Activated naive CD8-positive, alpha-beta T cell treated with anti-CD3 and anti-CD28 coated beads for 36 hours (primary cell): ENCODE results near the gene TTC1. TPM values are rescaled to one million over a fixed set of nuclear protein-coding genes. Genes with fewer than 3 reads are reported as not detected.
"Not testable (repeated sequence)": the region's sequence is repeated elsewhere in the genome, so short reads cannot be mapped to it uniquely, and the experiment has no call there.

ENCODE experiments used
- DNase-seq: peaks from one replicate; pipeline ENCODE4 v3.0.0; 2021
- H3K27ac Mint-ChIP-seq: one replicate; pipeline ENCODE4 v1.8.0; 2022; ENCODE audit warnings: mild to moderate bottlenecking, moderate library complexity, mixed read lengths
- H3K27me3 Mint-ChIP-seq: one replicate; pipeline ENCODE4 v1.8.0; 2022; ENCODE audit warnings: mild to moderate bottlenecking, mixed read lengths
- H3K36me3 Mint-ChIP-seq: one replicate; pipeline ENCODE4 v1.8.0; 2021; ENCODE audit warnings: mild to moderate bottlenecking, mixed read lengths
- H3K4me1 Mint-ChIP-seq: one replicate; pipeline ENCODE4 v1.8.0; 2021; ENCODE audit warnings: mixed read lengths
- H3K4me3 Mint-ChIP-seq: one replicate; pipeline ENCODE4 v1.8.0; 2022; ENCODE audit warnings: mild to moderate bottlenecking, moderate library complexity, mixed read lengths
- H3K9me3 Mint-ChIP-seq: one replicate; pipeline ENCODE4 v1.8.0; 2022; ENCODE audit warnings: mixed read lengths
- total RNA-seq, 2 experiments: library from RNA; stranded (reverse); gene quantifications; one replicate each; pipeline ENCODE4 v1.2.3, GENCODE V29; 2021

TTC1 gene
- total RNA-seq, 2 experiments from 2014 or later = 69.7 to 73.9 TPM

GRCh38 chr5:159978358-159978757, 30.6 kb upstream of the TTC1 start:
- Mint-ChIP-seq H3K4me3 (no peak overlapping the region), H3K4me1 (no peaks in the 10 kb centered on the region), H3K9me3 (no peaks in the 10 kb centered on the region), H3K27ac (no peak overlapping the region), H3K27me3 (peaks cover 48% of the 10 kb centered on the region), H3K36me3 (no peaks in the 10 kb centered on the region)
- DNase-seq = no peak

GRCh38 chr5:159982421-159983173, 26.3 kb upstream of the TTC1 start:
- Mint-ChIP-seq H3K4me3 (no peak overlapping the region), H3K27me3 (peaks cover 26% of the 10 kb centered on the region), H3K9me3 (no peaks in the 10 kb centered on the region), H3K36me3 (no peaks in the 10 kb centered on the region), H3K27ac (no peak overlapping the region), H3K4me1 (no peaks in the 10 kb centered on the region)
- DNase-seq = no peak

DNA sequence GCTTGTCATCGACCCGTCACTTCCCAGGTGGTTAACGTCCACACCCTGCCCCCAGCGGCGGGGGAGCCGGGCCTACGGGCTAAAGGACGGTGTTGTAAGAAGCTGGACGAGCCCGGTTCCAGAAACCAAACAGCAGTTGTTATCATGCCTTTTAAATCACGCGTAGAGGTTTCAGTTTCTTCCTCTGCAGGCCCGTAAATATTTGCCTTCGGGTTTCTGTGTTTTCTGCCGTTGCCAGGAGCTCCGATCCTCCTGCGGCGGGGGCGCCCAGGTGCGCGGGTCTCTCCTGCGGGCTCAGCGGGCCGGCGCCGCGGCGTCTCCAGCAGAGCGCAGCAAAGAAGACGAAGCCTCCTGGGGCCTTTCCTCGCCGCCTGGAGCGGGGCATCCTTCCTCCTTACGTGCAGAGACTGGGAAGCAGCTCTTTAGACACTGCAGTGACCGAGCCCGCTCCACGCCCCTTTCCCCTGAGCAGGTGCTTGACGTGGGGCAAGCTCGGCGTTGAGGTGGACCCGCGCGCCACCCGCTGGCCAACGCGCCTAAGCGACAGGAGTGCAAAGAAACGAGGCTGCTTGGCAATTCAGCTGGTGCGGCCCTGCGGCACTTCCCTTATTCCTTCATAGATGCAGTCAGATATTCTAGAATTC, 21.8 kb upstream of the TTC1 start:
- Mint-ChIP-seq H3K4me1 (peaks cover 3% of the 10 kb centered on the region), H3K27me3 (peaks cover 38% of the 10 kb centered on the region), H3K9me3 (no peaks in the 10 kb centered on the region), H3K36me3 (no peaks in the 10 kb centered on the region), H3K4me3 (peak overlapping the region; percentile 45), H3K27ac (no peak overlapping the region)
- peak; percentile 74 for DNase-seq

GRCh38 chr5:159990506-159990905, 18.4 kb upstream of the TTC1 start:
- Mint-ChIP-seq H3K27ac (no peak overlapping the region), H3K4me3 (no peak overlapping the region), H3K36me3 (no peaks in the 10 kb centered on the region), H3K27me3 (peaks cover 40% of the 10 kb centered on the region), H3K9me3 (no peaks in the 10 kb centered on the region), H3K4me1 (peaks cover 3% of the 10 kb centered on the region)
- DNase-seq = no peak

DNA sequence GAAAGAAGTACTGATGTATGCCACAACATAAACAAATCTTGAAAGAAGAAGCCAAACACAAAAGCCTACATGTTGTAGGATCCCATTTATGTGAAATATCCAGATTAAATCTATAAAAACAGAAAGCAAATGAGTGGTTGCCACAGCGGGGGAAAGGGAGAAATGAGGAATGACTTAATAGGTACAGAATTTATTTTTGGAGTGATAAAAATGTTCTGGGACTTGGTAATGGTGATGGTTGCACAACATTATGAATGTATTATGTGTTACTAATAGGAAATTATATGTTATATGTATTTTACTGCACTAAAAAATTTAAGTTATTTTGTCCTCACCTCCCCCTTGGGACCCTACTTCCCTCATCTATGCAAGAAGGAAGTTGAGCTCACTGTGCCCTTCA, 16.4 kb upstream of the TTC1 start:
- Mint-ChIP-seq H3K4me1 (peaks cover 3% of the 10 kb centered on the region), H3K36me3 (no peaks in the 10 kb centered on the region), H3K27me3 (peaks cover 36% of the 10 kb centered on the region), H3K27ac (no peak overlapping the region), H3K9me3 (no peaks in the 10 kb centered on the region), H3K4me3 (no peak overlapping the region)
- no peak for DNase-seq

- Mint-ChIP-seq H3K9me3 (no peaks in the 10 kb centered on the region), H3K27me3 (peaks cover 31% of the 10 kb centered on the region), H3K4me3 (no peak overlapping the region), H3K36me3 (no peaks in the 10 kb centered on the region), H3K27ac (no peak overlapping the region), H3K4me1 (no peaks in the 10 kb centered on the region)
- DNase-seq = no peak
These were observed 15.7 kb upstream of the TTC1 start for GRCh38 chr5:159993194-159993593.

DNA sequence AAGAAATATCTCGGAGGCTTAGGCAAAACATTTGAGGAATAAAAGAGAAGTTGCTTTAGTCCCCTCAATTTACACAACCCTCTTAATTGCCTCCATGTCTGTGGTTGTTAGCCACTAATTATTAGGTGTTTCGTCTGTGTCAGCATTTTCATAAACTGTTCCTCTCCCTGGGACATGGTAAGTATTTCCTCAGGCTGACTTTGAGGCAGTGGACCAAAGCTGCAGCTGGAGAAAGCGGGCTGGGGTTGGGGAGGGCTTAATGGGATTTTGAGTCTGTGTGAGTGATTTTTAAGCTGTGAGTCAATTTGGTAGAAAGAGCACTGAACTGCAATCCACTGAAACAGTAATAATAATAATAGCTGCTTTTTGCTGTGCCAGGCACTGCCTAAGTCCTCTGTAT, 13.0 kb upstream of the TTC1 start:
- Mint-ChIP-seq H3K9me3 (no peaks in the 10 kb centered on the region), H3K4me3 (no peak overlapping the region), H3K36me3 (no peaks in the 10 kb centered on the region), H3K27ac (no peak overlapping the region), H3K4me1 (no peaks in the 10 kb centered on the region), H3K27me3 (peaks cover 33% of the 10 kb centered on the region)
- no peak for DNase-seq

GRCh38 chr5:160001457-160001856, 7.5 kb upstream of the TTC1 start:
- Mint-ChIP-seq H3K27ac (no peak overlapping the region), H3K27me3 (peaks cover 37% of the 10 kb centered on the region), H3K4me1 (no peaks in the 10 kb centered on the region), H3K9me3 (no peaks in the 10 kb centered on the region), H3K4me3 (no peak overlapping the region), H3K36me3 (no peaks in the 10 kb centered on the region)
- no peak for DNase-seq

DNA sequence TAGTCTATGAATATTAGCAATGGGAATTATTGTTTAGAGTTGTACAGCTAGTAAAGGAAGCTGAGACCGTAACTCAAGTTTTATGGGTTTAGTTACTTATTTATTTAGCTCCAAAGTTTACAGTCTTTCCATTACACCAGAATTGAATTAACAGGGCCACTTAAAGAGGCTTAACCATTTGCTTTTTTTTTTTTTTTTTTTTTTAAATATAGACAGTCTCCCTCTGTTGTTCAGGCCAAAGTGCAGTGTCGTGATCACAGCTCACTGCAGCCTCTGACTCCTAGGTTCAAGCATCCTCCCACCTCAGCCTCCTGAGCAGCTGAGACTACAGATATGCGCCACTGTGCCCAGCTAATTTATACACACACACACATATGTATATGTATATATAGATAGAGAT, 1.4 kb upstream of the TTC1 start:
- peaks cover 23% of the 10 kb centered on the region for H3K4me1 Mint-ChIP-seq

GRCh38 chr5:160008529-160008876, 436 bp upstream of the TTC1 start:
- DNase-seq, H3K9me3 Mint-ChIP-seq, H3K36me3 Mint-ChIP-seq, H3K27me3 Mint-ChIP-seq: not testable (repeated sequence)
- H3K4me3 Mint-ChIP-seq = peak overlapping the region; percentile 48
- peaks cover 23% of the 10 kb centered on the region for H3K4me1 Mint-ChIP-seq
- peak overlapping the region; percentile 48 for H3K27ac Mint-ChIP-seq

More for the DNA sequence above, 1.4 kb upstream of the TTC1 start:
- peaks cover 4% of the 10 kb centered on the region for H3K27me3 Mint-ChIP-seq
- no peak for DNase-seq
- no peaks in the 10 kb centered on the region for H3K9me3 Mint-ChIP-seq
- H3K36me3 Mint-ChIP-seq = peaks cover 9% of the 10 kb centered on the region
- H3K27ac Mint-ChIP-seq = no peak overlapping the region
- H3K4me3 Mint-ChIP-seq = no peak overlapping the region

DNA sequence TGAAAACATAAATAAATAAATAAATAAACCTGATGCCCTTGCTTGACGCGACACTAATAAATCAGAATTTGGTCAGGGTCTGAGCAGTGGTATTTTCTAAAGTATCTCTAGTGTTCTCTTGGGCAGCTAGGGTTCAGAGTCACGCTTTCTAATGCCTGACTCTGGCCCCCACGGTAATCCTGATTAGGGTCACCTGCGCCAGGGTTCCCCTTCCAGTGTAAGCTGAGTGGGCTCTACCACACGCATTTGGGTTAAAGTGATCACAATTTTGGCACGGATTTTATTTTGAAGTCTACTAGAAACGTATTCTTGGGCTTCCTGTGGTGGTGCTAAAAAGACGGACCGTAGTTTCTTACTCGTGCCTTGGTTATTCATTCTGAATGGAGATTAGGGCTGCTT, 651 bp downstream of the TTC1 start:
- Mint-ChIP-seq H3K36me3 (peaks cover 9% of the 10 kb centered on the region), H3K9me3 (no peaks in the 10 kb centered on the region), H3K27ac (peak overlapping the region; percentile 97), H3K27me3 (no peaks in the 10 kb centered on the region), H3K4me3 (peak overlapping the region; percentile 99), H3K4me1 (peaks cover 23% of the 10 kb centered on the region)
- DNase-seq = peak; percentile 1

- no peak for DNase-seq
- H3K27ac Mint-ChIP-seq = no peak overlapping the region
- peak overlapping the region; percentile 37 for H3K4me3 Mint-ChIP-seq
- no peaks in the 10 kb centered on the region for H3K27me3 Mint-ChIP-seq
- H3K36me3 Mint-ChIP-seq = peaks cover 9% of the 10 kb centered on the region
- no peaks in the 10 kb centered on the region for H3K9me3 Mint-ChIP-seq
- peaks cover 23% of the 10 kb centered on the region for H3K4me1 Mint-ChIP-seq
These were observed 2.5 kb downstream of the TTC1 start for GRCh38 chr5:160011471-160011870.

- not testable (repeated sequence) for H3K27me3 Mint-ChIP-seq, H3K9me3 Mint-ChIP-seq
These were observed 5.3 kb downstream of the TTC1 start for GRCh38 chr5:160014197-160014596.

GRCh38 chr5:160018945-160019625, 10.1 kb downstream of the TTC1 start:
- Mint-ChIP-seq H3K4me1 (peaks cover 13% of the 10 kb centered on the region), H3K27ac (no peak overlapping the region), H3K9me3 (no peaks in the 10 kb centered on the region), H3K36me3 (peaks cover 13% of the 10 kb centered on the region), H3K4me3 (no peak overlapping the region), H3K27me3 (no peaks in the 10 kb centered on the region)
- DNase-seq = no peak

More at GRCh38 chr5:160014197-160014596, 5.3 kb downstream of the TTC1 start:
- not testable (repeated sequence) for H3K4me3 Mint-ChIP-seq, DNase-seq, H3K27ac Mint-ChIP-seq
- Mint-ChIP-seq H3K4me1 (peaks cover 22% of the 10 kb centered on the region), H3K36me3 (peaks cover 13% of the 10 kb centered on the region)

DNA sequence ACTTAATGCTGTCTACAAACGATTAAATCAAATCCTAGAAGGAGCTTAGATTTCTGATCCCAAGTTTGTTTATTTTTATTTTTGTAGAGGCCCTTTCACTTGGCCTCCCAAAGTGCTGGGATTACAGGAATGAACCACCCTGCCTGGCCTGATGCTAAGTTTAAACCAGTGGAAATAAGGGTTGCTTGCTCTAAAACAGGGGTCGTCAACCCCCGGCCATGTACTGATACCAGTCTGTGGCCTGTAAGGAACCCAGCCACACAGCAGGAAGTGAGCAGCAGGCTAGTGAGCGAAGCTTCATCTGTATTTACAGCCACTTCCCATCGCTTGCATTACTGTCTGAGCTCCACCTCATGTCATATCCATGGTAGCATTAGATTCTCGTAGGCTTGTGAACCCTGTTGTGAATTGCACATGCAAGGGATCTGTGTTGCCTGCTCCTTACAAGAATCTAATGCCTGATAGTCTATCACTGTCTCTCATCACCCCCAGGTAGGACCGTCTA, 11.4 kb downstream of the TTC1 start:
- Mint-ChIP-seq H3K27me3 (no peaks in the 10 kb centered on the region), H3K27ac (no peak overlapping the region), H3K4me3 (no peak overlapping the region), H3K36me3 (peaks cover 13% of the 10 kb centered on the region), H3K4me1 (peaks cover 16% of the 10 kb centered on the region), H3K9me3 (no peaks in the 10 kb centered on the region)
- no peak for DNase-seq
